ENCODE results near the gene PWWP2B. TPM values are rescaled to one million over a fixed set of nuclear protein-coding genes. Genes with fewer than 3 reads are reported as not detected.
"Not testable (repeated sequence)": the region's sequence is repeated elsewhere in the genome, so short reads cannot be mapped to it uniquely, and the experiment has no call there.

The PWWP2B gene
- total RNA-seq, 2 experiments from 2014 or later, result 5.5 to 6.3 TPM

DNA sequence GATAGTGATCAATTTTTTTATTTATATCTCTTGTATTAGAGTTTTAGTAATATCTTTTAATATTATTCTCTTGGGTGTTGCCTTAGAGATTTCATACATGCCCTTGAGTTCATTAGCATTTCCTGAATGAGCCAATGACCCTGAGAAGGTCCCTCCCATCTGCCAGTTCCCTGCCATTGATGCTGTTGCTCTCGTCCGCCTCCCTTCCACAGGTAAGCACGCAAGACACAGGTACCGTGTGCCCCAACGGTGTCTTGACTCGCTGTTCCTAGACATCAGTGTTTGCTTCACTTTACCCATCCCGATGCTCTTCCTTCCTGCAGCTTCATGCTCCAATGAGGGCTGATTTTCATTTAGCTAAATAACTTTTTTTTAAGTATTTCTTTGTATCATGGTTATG, 19.7 kb upstream of the PWWP2B start:
- H3K36me3 Mint-ChIP-seq (ENCODE audit: low read depth), result no peaks in the 10 kb centered on the region
- DNase-seq, result no peak
- H3K27ac Mint-ChIP-seq, result no peak overlapping the region
- no peaks in the 10 kb centered on the region for H3K27me3 Mint-ChIP-seq
- peaks cover 9% of the 10 kb centered on the region for H3K4me1 Mint-ChIP-seq
- H3K9me3 Mint-ChIP-seq, result no peaks in the 10 kb centered on the region
- POLR2A ChIA-PET, result no interaction called here
- no peak overlapping the region for H3K4me3 Mint-ChIP-seq
- CTCF ChIA-PET, result interaction anchor here (1.4 kb wide), 1 partner anchor 17 kb away, joined by 4 read pairs; no protein-coding TSS in a partner anchor

DNA sequence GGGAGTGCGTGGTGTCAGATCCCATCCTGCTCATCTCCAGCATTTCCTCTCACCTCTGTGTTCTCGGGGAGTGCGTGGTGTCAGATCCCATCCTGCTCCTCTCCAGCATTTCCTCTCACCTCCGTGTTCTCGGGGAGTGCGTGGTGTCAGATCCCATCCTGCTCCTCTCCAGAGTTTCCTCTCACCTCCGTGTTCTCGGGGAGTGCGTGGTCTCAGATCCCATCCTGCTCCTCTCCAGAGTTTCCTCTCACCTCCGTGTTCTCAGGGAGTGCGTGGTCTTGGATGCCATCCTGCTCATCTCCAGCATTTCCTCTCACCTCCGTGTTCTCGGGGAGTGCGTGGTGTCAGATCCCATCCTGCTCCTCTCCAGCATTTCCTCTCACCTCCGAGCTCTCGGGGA, 18.0 kb upstream of the PWWP2B start:
- CTCF ChIA-PET; H3K27ac Mint-ChIP-seq; H3K9me3 Mint-ChIP-seq; DNase-seq; H3K36me3 Mint-ChIP-seq (ENCODE audit: low read depth); POLR2A ChIA-PET; H3K27me3 Mint-ChIP-seq; H3K4me3 Mint-ChIP-seq: not testable (repeated sequence)
- peaks cover 12% of the 10 kb centered on the region for H3K4me1 Mint-ChIP-seq

DNA sequence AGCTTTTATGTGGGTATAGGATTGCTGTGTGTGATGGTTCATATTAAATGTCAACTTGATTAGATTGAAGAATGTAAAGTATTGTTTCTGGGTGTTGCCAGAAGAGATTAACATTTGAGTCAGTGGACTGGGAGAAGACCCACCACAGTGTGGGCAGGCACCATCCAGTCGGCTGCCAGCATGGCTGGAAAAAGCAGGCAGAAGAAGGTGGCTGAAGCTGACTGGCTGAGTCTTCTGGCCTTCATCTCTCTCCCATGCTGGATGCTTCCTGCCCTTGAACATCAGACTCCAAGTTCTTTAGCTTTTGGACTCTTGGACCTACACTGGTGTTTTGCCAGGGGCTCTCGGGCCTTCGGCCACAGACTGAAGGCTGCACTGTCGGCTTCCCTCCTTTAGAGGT, 16.0 kb upstream of the PWWP2B start:
- CTCF ChIA-PET, result interaction anchor here (0.7 to 1.2 kb wide), 3 partner anchors 66 to 78 kb away, joined by 3 to 6 read pairs (median 5); no protein-coding TSS in a partner anchor
- H3K4me1 Mint-ChIP-seq, result peaks cover 12% of the 10 kb centered on the region
- not testable (repeated sequence) for H3K27ac Mint-ChIP-seq; H3K9me3 Mint-ChIP-seq; H3K4me3 Mint-ChIP-seq; H3K27me3 Mint-ChIP-seq; H3K36me3 Mint-ChIP-seq (ENCODE audit: low read depth); DNase-seq
- POLR2A ChIA-PET, result interaction anchor here (1.3 kb wide), 1 partner anchor 17 kb away, joined by 3 read pairs; no protein-coding TSS in a partner anchor

DNA sequence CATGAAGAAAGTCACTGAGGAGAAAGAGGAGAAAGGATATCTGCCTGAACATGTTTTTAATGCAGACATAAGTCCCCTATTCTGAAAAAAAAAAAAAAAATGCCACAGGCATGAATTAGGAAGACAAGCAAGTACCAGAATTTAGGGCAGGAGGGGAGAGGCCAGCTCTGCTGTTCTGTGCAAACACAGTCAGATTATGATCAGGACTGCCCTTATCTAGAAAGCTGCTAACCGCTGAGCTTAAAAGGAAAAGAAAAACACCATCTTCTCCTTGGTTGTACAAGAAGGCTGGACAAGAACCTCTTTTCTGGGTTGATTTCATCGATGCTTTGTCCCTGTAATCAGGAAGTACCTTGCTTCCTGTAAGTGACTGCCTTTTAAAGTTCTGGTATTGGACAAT, 15.3 kb upstream of the PWWP2B start:
- H3K4me1 Mint-ChIP-seq, result peaks cover 12% of the 10 kb centered on the region
- H3K36me3 Mint-ChIP-seq (ENCODE audit: low read depth), result no peaks in the 10 kb centered on the region
- no peaks in the 10 kb centered on the region for H3K9me3 Mint-ChIP-seq
- H3K27ac Mint-ChIP-seq, result no peak overlapping the region
- POLR2A ChIA-PET, result interaction anchor here (1.3 kb wide), 1 partner anchor 16 kb away, joined by 3 read pairs; no protein-coding TSS in a partner anchor
- CTCF ChIA-PET, result interaction anchor here (0.7 to 1.2 kb wide), 3 partner anchors 65 to 79 kb away, joined by 3 to 6 read pairs (median 5); no protein-coding TSS in a partner anchor
- no peaks in the 10 kb centered on the region for H3K27me3 Mint-ChIP-seq
- H3K4me3 Mint-ChIP-seq, result no peak overlapping the region
- DNase-seq, result no peak

DNA sequence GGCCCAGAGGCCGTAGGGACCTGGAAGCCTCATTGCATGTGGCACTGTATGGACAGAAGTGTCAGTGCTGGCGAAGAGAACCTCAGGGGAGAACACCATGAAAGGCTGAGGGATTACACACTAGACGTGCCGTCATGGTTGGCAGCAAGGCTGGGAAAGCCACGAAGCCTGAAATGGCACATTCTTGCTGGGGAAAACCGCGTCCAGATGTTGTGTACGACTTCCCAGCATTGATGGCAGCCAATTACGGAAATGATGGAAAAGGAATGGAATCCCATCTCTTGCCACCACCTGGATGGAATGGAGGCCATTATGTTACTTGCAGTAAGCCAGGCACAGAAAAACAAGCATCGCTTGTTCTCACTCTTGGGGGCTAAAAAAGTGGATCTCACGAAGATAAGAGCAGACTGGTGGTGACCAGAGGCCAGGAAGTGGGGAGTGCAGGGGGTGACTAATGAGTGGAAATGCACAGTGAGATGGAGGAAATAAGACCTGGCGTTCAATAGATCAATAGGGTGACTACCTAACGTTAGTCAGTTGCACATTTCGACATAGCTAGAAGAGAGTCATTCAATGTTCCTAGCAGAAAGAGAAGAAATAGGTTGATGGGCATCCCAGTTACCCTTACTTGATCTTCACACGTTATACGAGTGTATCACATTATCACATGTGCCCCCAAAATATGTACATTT, 14.6 kb upstream of the PWWP2B start:
- POLR2A ChIA-PET, result no interaction called here

DNA sequence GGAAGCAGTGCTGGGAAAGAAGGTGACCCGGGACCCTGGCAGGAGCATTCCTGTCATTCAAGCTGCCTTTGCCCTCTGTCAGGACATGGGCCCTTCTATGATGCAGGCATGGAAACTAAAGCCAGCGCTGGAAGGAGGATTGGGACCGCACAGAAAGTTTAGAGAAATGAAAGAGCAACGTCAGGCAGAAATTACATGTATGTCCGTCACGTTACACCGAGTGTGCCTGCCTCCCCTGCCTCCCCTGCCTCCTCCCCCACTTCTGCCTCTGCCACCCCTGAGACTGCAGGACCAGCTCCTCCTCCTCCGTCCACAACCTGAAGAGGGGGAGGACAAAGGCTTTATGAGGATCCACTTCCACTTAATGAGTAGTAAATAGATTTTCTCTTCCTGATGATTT, 13.9 kb upstream of the PWWP2B start:
- Mint-ChIP-seq H3K27me3 (no peaks in the 10 kb centered on the region), H3K4me3 (no peak overlapping the region), H3K9me3 (no peaks in the 10 kb centered on the region), H3K27ac (no peak overlapping the region), H3K4me1 (peaks cover 15% of the 10 kb centered on the region), H3K36me3 (ENCODE audit: low read depth) (no peaks in the 10 kb centered on the region)
- CTCF ChIA-PET, result no interaction called here
- POLR2A ChIA-PET, result no interaction called here
- DNase-seq, result no peak

More for the DNA sequence above, 14.6 kb upstream of the PWWP2B start:
- Mint-ChIP-seq H3K27me3 (no peaks in the 10 kb centered on the region), H3K4me3 (no peak overlapping the region), H3K4me1 (peaks cover 12% of the 10 kb centered on the region), H3K9me3 (no peaks in the 10 kb centered on the region), H3K36me3 (ENCODE audit: low read depth) (no peaks in the 10 kb centered on the region), H3K27ac (no peak overlapping the region)
- CTCF ChIA-PET, result no interaction called here
- no peak for DNase-seq

DNA sequence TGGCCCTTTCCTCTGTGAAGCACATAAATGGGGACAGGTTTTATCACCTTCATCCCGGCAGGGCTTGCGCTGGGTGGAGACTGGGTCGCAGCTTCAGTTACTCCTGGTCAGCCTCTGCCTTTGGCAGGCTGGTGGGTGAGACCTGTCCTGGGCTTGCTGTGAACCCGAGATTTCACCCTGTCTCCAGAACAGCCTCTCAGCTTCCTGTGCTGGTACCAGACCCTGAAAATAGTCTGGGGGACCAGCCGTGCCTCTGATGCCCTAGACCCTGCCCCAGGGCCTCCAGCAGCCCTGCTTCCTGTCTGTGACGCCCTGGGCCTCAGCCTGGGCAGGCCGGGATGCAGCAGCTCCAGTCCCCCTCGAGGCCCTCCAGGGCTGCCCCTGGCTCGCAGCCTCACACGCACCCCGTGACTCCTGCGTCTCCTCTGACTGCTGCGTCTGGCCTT, 13.2 kb upstream of the PWWP2B start:
- ChIA-PET CTCF (no interaction called here), POLR2A (no interaction called here)
- Mint-ChIP-seq H3K4me3 (no peak overlapping the region), H3K27me3 (no peaks in the 10 kb centered on the region), H3K36me3 (ENCODE audit: low read depth) (no peaks in the 10 kb centered on the region), H3K9me3 (no peaks in the 10 kb centered on the region), H3K27ac (no peak overlapping the region), H3K4me1 (peaks cover 15% of the 10 kb centered on the region)
- no peak for DNase-seq

DNA sequence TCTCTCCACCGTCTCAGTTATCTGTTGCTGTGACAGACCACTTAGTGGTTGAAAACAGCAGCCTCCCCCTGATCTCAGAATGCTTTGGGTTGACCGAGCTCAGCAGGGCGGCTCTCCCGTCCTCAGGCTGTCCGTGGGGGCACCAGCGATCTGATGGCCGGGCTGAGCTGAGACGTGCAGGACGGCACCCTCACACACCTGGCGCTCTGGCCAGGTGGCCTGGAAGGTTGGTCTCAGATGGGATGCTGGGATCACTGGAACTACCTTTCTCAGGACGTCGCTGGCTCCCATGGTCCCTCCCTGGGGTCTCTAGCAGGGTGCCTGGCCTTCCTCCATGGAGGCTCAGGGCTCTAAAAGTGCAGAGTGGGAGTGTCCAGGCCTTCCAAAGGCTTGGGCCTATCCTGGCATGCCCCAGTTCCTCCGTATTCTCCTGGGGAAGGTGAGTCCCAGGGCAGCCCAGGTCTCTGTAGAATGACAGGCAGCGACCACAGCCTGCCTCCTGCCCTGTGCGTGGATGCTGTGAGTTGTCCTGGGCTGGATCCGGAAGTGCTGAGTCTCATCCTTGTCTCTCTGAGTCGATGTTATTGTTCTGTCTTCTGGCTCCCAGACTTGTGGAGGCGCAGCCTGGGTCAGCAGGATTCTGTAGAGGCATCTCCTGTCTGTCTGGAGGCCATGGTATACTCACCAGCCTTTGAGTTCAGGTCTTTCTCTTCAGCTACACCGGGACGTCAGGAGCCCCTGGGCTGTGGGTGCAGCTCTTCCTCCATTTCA, 12.2 kb upstream of the PWWP2B start:
- Mint-ChIP-seq H3K4me1 (peaks cover 15% of the 10 kb centered on the region), H3K36me3 (ENCODE audit: low read depth) (no peaks in the 10 kb centered on the region), H3K4me3 (no peak overlapping the region), H3K27me3 (no peaks in the 10 kb centered on the region), H3K9me3 (no peaks in the 10 kb centered on the region), H3K27ac (no peak overlapping the region)
- no peak for DNase-seq
- ChIA-PET POLR2A (no interaction called here), CTCF (no interaction called here)

DNA sequence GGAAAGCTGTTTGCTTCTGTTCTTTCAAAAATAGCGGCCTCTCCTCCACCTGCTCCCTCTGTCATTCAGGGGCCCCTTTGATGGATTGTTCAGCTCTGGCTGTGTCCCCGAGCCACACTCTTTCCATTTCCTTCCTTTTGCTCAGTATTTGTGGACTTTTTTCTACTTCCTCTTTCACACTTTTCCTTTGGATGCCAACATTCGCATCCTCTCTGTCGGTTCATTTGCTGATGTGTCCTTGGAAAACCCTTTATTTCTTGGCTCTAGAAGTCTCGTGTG, 11.7 kb upstream of the PWWP2B start:
- CTCF ChIA-PET, result no interaction called here
- no peaks in the 10 kb centered on the region for H3K27me3 Mint-ChIP-seq
- H3K27ac Mint-ChIP-seq, result no peak overlapping the region
- no peak for DNase-seq
- no peak overlapping the region for H3K4me3 Mint-ChIP-seq
- peaks cover 15% of the 10 kb centered on the region for H3K4me1 Mint-ChIP-seq
- H3K36me3 Mint-ChIP-seq (ENCODE audit: low read depth), result no peaks in the 10 kb centered on the region
- POLR2A ChIA-PET, result no interaction called here
- no peaks in the 10 kb centered on the region for H3K9me3 Mint-ChIP-seq

DNA sequence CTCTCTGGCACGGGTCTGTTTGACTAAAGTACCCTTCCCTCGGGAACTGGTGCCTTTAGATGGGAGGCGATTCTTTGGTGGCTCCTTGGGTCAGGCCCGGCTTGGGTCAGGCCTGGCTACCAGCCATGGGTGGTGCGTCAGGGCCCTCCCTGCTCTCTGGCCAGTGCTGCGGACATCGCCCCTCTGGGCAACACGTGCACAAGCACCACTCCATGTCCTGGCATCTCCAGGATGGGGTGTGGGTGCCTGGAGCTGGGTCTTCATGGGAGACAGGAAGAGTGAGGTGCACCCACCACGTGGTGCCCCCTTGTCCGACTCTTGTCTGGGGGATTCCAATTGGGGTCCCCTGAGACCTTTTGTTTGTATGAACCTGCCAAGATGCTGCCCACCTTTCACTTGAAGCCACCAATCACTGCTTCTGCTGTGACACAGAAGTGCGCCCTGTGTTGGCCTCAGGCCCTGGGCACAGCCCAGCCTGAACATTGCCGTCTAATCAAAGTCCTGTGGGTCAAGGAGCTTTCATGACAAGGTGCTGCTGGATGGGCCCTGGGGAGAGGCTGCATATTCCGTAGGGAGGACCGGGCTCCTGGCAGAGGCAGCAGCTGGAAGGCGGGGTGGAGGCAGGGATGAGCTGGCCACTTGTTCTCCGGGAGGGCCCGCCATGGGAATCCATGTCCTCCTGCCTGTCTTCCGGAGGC, 11.1 kb upstream of the PWWP2B start:
- ChIA-PET POLR2A (no interaction called here), CTCF (no interaction called here)
- H3K4me1 Mint-ChIP-seq, result peaks cover 15% of the 10 kb centered on the region
- H3K9me3 Mint-ChIP-seq, result no peaks in the 10 kb centered on the region
- no peaks in the 10 kb centered on the region for H3K27me3 Mint-ChIP-seq
- no peak overlapping the region for H3K27ac Mint-ChIP-seq
- H3K4me3 Mint-ChIP-seq, result no peak overlapping the region
- no peak for DNase-seq
- H3K36me3 Mint-ChIP-seq (ENCODE audit: low read depth), result no peaks in the 10 kb centered on the region

DNA sequence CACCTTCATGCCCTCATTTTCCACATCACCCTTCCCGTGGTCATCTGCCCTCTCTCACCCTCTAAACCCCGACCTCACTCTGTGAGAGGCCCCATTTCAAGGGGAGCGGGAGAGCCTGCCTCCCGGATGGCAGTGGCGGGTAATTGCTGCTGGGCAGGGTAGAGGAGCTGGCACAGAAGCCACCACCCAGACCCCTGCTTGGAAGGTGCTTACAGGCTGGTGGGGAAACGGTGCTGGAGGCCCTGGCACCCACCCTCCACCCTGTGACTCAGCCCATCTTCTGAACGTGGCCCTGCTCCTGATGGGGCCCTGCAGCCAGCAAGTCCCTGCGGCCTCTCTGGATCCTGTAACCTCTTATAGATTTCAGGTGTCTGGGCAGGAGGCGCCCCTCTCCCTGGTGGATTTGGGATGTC, 10.6 kb upstream of the PWWP2B start:
- no peak overlapping the region for H3K27ac Mint-ChIP-seq
- no peaks in the 10 kb centered on the region for H3K27me3 Mint-ChIP-seq
- no peaks in the 10 kb centered on the region for H3K9me3 Mint-ChIP-seq
- H3K4me1 Mint-ChIP-seq, result peaks cover 14% of the 10 kb centered on the region
- no peak for DNase-seq
- ChIA-PET POLR2A (no interaction called here), CTCF (no interaction called here)
- no peak overlapping the region for H3K4me3 Mint-ChIP-seq
- H3K36me3 Mint-ChIP-seq (ENCODE audit: low read depth), result no peaks in the 10 kb centered on the region

DNA sequence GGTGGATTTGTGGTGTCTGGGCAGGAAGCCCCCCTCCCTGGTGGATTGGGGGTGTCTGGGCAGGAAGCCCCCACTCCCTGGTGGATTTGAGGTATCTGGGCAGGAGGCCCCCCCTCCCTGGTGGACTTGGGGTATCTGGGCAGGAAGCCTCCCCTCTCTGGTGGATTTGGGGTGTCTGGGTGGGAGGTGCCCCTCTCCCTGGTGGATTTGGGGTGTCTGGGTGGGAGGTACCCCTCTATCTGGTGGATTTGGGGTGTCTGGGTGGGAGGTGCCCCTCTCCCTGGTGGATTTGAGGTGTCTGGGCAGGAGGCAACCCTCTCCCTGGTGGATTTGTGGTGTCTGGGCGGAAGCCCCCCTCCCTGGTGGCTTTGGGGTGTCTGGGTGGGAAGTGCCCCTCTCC, 10.1 kb upstream of the PWWP2B start:
- H3K9me3 Mint-ChIP-seq; POLR2A ChIA-PET; H3K36me3 Mint-ChIP-seq (ENCODE audit: low read depth); H3K4me1 Mint-ChIP-seq; H3K4me3 Mint-ChIP-seq; CTCF ChIA-PET; DNase-seq; H3K27ac Mint-ChIP-seq; H3K27me3 Mint-ChIP-seq: not testable (repeated sequence)

DNA sequence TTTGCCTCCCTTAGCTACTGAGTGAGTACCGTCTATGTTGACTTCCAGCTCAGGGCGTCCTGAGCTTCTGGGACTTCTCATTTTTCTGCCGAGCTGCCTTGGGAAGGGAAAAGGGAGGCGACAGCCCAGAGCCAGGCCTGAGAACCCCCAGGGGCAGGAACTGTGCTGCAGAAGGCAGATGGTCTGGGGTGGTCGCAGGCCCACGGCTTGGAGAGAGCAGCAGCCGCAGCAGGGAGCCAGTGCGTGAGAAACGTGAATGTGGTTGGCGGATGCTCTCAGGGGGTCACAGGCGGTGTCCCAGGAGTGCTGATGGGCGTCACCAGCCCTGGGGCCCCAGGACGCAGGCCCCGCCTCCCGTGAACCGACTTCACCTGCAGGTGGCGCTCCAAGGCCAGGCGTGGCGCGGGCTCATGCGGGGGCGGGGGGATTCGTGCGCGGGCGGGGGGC, 9.2 kb upstream of the PWWP2B start:
- Mint-ChIP-seq H3K4me3 (no peak overlapping the region), H3K27me3 (no peaks in the 10 kb centered on the region), H3K4me1 (peaks cover 3% of the 10 kb centered on the region), H3K9me3 (peaks cover 6% of the 10 kb centered on the region), H3K27ac (peak overlapping the region; percentile 16), H3K36me3 (ENCODE audit: low read depth) (no peaks in the 10 kb centered on the region)
- CTCF ChIA-PET, result interaction anchor here (0.7 to 0.8 kb wide), 2 partner anchors 58 to 59 kb away, joined by 3 to 4 read pairs; no protein-coding TSS in a partner anchor
- POLR2A ChIA-PET, result no interaction called here
- DNase-seq, result peak; percentile 78

Data from activated CD4-positive, alpha-beta memory T cell treated with anti-CD3 and anti-CD28 coated beads, Interleukin-2, amount 10 ng/mL, durations not matched to agents 7 days and 5 days (primary cell).